ENCODE data around the gene SULT1C2. TPM values are rescaled to one million over a fixed set of nuclear protein-coding genes. Genes with fewer than 3 reads are reported as not detected.
"Not testable (repeated sequence)": the region's sequence is repeated elsewhere in the genome, so short reads cannot be mapped to it uniquely, and the experiment has no call there.

The SULT1C2 gene
- total RNA-seq, 6 experiments from 2014 or later, result not detected

DNA sequence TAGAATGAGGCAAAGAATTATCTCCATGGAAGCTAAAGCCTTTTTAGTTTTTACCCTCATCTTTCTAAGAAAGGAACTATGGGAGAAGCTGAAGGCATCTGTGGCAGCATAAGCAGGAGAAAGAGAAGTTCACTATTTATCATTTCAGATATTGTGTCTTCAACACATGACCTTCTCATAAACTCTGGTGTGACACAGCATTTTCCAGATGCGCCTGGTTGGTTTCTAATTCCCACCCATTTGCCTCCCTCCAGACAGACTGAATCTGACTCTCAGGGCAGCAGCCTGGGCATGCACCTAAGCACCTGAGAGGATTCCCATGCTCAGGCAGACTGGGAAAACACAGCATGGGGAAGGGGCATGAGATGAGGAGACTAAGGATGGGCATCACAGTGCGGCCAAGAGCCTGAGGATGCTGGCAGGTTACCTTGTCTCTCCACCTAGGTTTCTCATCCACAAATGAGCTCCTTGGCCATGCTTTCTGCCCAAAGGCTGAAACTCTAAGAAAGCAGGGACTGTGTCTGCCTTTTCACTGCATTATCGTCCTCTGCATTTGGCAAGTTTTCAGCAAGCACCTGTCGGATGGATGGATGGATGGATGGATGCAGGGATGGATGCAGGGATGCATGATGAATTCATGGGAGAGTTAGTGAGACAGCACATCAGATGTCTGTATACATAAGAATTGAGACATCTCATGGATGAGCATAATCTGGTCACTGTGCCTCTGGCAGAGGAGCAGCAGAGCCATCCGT is 60.3 kb downstream of the SULT1C2 start:
- Mint-ChIP-seq H3K9me3 (no peaks in the 10 kb centered on the region), H3K4me3 (no peak overlapping the region), H3K27me3 (ENCODE audit: insufficient read depth) (peaks cover 8% of the 10 kb centered on the region), H3K27ac (no peak overlapping the region), H3K4me1 (ENCODE audit: low read depth) (no peaks in the 10 kb centered on the region), H3K36me3 (ENCODE audit: low read depth) (no peaks in the 10 kb centered on the region)
- no peak for DNase-seq
- TF ChIP-seq, protein P1, sequence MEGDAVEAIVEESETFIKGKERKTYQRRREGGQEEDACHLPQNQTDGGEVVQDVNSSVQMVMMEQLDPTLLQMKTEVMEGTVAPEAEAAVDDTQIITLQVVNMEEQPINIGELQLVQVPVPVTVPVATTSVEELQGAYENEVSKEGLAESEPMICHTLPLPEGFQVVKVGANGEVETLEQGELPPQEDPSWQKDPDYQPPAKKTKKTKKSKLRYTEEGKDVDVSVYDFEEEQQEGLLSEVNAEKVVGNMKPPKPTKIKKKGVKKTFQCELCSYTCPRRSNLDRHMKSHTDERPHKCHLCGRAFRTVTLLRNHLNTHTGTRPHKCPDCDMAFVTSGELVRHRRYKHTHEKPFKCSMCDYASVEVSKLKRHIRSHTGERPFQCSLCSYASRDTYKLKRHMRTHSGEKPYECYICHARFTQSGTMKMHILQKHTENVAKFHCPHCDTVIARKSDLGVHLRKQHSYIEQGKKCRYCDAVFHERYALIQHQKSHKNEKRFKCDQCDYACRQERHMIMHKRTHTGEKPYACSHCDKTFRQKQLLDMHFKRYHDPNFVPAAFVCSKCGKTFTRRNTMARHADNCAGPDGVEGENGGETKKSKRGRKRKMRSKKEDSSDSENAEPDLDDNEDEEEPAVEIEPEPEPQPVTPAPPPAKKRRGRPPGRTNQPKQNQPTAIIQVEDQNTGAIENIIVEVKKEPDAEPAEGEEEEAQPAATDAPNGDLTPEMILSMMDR (IDR thresholded peaks at IDR 0.05), result no peak

DNA sequence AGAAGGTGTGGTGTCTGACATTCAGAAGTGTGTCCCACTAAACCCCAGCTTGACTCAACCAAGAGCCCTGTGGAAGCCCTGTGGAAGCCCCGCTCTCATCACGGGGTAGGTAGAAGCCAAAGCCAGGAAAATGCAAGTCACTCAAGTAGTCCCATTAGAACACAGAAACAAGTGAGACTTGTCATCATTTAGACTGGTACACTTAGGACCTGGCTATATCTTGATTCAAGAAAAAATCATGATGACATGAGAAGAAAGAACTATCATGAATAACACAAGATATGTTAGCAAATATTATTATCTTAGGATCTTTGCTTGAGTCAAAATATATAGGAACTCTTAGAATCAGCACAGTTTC is 60.9 kb downstream of the SULT1C2 start:
- no peak overlapping the region for H3K4me3 Mint-ChIP-seq
- peaks cover 8% of the 10 kb centered on the region for H3K27me3 Mint-ChIP-seq (ENCODE audit: insufficient read depth)
- H3K4me1 Mint-ChIP-seq (ENCODE audit: low read depth), result no peaks in the 10 kb centered on the region
- no peak for DNase-seq
- H3K27ac Mint-ChIP-seq, result no peak overlapping the region
- no peaks in the 10 kb centered on the region for H3K9me3 Mint-ChIP-seq
- TF ChIP-seq, protein P1 (IDR thresholded peaks at IDR 0.05), result no peak
- H3K36me3 Mint-ChIP-seq (ENCODE audit: low read depth), result no peaks in the 10 kb centered on the region

DNA sequence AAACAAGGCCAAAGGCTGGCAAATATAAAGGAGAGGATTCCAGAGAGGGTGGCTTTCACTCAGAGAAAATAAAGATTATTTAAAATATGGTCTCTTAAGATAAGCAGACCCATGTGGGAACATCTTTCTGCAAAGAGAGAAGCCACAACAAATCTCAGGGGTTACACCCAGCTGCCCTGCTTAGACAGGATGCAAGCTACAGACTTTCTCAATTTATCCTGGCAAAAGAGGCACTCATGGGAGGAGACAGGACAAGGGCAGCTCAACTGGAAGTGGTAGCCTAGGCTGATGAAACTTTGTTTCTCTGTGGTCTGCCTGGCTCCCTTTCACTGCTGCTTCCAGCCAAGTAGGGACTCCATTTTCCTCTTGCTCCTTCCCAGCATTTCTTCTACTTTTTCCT is 63.2 kb downstream of the SULT1C2 start:
- TF ChIP-seq, protein P1 (IDR thresholded peaks at IDR 0.05), result no peak
- no peaks in the 10 kb centered on the region for H3K4me1 Mint-ChIP-seq (ENCODE audit: low read depth)
- no peak overlapping the region for H3K4me3 Mint-ChIP-seq
- H3K27ac Mint-ChIP-seq, result no peak overlapping the region
- H3K27me3 Mint-ChIP-seq (ENCODE audit: insufficient read depth), result peaks cover 2% of the 10 kb centered on the region
- no peaks in the 10 kb centered on the region for H3K36me3 Mint-ChIP-seq (ENCODE audit: low read depth)
- no peaks in the 10 kb centered on the region for H3K9me3 Mint-ChIP-seq
- DNase-seq, result no peak

DNA sequence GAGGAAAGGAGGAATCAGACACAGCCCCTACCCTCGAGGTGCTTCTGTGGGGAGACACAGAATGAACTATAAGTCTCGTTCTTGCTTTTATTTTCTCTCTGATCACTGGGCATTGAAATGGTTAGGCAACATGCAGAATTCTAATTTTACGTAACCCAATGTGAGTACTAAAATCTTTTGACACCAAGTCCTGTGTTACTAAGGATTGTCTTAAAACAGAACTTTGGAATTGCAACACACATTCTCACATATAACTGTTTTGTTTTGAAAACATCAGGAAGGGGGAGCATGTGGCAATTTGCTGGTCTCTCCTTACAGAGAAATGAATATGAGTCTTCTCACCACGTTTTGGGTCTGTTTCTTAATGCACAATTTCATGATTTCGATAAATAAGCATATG is 65.4 kb downstream of the SULT1C2 start:
- DNase-seq, result no peak
- H3K9me3 Mint-ChIP-seq, result no peaks in the 10 kb centered on the region
- H3K36me3 Mint-ChIP-seq (ENCODE audit: low read depth), result no peaks in the 10 kb centered on the region
- peaks cover 2% of the 10 kb centered on the region for H3K27me3 Mint-ChIP-seq (ENCODE audit: insufficient read depth)
- TF ChIP-seq, protein P1 (IDR thresholded peaks at IDR 0.05), result no peak
- H3K27ac Mint-ChIP-seq, result no peak overlapping the region
- no peaks in the 10 kb centered on the region for H3K4me1 Mint-ChIP-seq (ENCODE audit: low read depth)
- no peak overlapping the region for H3K4me3 Mint-ChIP-seq

DNA sequence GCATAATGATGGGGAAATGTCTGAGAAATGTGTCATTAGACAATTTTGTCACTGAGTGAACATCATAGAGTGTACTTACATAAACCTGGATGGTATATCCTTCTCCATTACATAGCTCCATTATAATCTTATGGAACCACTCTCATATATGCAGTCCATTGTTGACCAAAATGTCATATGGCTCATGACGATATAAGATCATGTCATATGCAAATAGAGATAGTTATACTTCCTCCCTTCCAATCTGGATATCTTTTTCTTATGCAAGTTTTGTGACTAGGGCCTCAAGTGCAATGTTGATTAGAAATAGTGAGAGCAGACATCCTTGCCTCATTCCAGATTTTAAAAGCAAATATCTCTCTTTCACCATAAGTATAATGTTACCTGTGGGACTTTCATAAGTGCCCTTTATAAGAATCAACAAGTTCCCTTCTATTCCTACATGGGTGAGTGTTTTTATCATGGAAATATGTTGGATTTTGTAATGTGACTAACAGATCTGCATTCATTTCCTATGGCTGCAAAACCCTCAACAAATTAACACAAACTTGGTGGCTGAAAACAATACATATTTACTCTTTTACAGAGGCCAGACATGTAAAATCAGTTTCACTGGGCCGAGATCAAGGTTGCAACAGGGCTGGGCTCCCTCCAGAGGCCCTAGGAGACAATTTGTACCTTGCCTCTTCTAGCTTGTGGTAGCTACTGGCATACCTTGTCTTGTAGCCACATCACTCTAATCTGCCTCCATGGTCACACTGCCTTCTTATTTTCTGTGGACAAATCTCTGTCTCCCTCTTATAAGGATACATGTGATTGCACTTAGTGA is 67.4 kb downstream of the SULT1C2 start:
- Mint-ChIP-seq H3K27ac (no peak overlapping the region), H3K27me3 (ENCODE audit: insufficient read depth) (peaks cover 3% of the 10 kb centered on the region; the same call in 1 of the 2 replicates), H3K4me1 (ENCODE audit: low read depth) (no peaks in the 10 kb centered on the region), H3K36me3 (ENCODE audit: low read depth) (no peaks in the 10 kb centered on the region), H3K9me3 (no peaks in the 10 kb centered on the region), H3K4me3 (no peak overlapping the region)
- TF ChIP-seq, protein P1 (IDR thresholded peaks at IDR 0.05), result no peak
- DNase-seq, result no peak

DNA sequence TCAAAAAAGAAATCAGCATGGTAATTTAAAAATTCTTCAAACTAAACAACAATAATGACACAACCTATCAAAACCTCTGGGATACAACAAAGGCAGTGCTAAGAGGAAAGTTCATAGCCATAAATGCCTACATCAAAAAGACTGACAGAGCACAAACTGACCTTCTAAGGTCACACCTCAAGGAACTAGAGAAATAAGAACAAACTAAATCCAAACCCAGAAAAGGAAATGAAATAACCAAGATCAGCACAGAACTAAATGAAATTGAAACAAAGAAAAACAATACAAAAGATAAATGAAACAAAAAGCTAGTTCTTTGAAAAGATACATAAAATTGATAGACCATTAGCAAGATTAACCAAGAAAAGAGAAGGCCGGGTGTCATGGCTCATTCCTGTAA is 70.6 kb downstream of the SULT1C2 start:
- H3K4me3 Mint-ChIP-seq; H3K36me3 Mint-ChIP-seq (ENCODE audit: low read depth); H3K27ac Mint-ChIP-seq; DNase-seq; H3K9me3 Mint-ChIP-seq; H3K27me3 Mint-ChIP-seq (ENCODE audit: insufficient read depth): not testable (repeated sequence)
- H3K4me1 Mint-ChIP-seq (ENCODE audit: low read depth), result peaks cover 28% of the 10 kb centered on the region
